GM18526 (cell line): ENCODE results near the gene PRKN.

Source experiments
- POLR2A ChIP-seq: IDR thresholded peaks from 3 replicates; pipeline ENCODE4 v1.6.1; 2011; ENCODE audit not compliant: insufficient read length; ENCODE audit errors: extremely low read depth

Gene PRKN

DNA sequence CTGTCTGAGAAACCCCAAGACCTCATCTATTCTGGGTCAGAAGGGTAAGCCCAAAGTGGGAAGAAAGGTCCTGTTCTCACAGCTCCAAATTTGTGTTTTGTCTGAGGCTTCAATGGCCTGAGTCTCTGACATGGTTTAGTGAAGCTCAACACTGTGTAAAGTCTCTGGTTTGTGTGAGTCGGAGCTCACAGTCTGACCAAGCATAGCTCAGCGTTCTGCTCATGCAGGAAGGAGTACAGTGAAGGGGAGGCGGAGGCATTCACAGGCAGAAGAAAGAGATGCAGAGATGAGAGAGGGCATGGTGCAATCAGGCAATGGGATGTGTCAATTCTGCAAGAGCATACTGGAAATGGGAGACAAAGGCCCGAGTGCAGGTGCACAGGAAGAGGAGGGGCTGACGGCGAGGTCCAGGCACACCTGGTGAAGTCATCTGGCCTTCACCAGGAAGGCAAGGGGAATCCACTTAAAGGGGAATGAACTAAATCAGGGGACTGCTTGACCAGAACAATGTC, 990.7 kb downstream of the PRKN start:
- TF ChIP-seq POLR2A, result no peak

DNA sequence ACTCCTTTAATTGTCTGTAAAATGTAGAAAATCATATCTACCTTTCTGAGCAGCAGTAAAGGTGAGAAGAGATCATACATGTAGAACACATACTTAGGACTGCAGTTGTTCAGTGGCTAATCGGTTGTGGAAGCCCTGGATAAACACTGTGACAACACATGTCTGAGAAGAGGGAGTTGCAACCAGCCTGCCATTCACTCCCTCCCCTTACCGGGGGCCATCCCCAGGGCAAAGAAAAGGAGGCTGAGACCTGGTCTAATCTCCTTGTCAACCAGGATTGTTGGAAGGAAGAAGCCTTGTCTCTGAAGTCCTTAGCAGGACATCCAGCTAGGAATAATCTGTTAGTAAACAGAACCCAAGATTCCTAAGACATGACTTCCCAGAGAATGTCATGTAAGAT, 991.2 kb downstream of the PRKN start:
- TF ChIP-seq POLR2A, result no peak

GRCh38 chr6:161732594-161732993, 995.0 kb downstream of the PRKN start:
- TF ChIP-seq POLR2A, result no peak

- no peak for TF ChIP-seq POLR2A
Observed at GRCh38 chr6:161727083-161727833, 1000.3 kb downstream of the PRKN start.

- TF ChIP-seq POLR2A, result no peak
Observed at GRCh38 chr6:161722394-161722793, 1005.2 kb downstream of the PRKN start.

DNA sequence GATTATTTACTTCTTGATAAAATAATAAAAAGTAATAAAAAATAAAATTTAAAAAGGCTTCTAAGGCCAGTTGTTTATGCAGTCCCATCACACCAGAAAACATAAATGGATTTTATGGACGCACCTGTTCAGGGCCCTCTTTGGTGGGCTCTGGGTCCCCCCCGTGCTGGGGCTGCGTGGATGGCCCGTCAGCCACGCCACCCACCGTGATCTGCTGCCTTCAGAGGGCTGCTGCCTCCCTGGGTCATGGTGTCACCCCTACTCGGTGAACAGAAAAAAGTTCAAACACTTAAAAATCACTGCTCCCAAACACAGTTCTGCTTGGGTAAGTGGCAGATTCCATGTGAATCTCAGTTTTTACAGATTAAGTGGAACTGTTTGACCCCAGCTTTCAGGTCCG, 1006.1 kb downstream of the PRKN start:
- no peak for TF ChIP-seq POLR2A

DNA sequence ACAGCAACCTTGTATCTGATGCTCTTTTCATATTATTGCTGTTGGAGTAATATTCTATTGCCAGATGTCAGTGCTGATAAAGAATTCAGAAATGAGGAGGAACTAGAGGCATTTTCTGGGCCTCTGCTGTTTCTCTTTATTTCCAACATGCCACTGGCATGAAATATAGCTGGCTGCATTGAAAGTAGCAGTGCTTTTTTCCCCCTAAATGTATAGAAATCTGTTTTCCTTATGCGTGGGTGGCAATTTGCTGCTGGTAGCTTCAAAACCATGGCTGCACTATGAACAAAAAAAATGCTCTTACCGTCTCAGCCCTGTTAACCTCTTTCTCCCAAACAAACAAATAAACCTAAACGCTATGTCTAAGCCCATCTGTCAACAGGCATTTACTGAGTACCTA, 1011.4 kb downstream of the PRKN start:
- no peak for TF ChIP-seq POLR2A

DNA sequence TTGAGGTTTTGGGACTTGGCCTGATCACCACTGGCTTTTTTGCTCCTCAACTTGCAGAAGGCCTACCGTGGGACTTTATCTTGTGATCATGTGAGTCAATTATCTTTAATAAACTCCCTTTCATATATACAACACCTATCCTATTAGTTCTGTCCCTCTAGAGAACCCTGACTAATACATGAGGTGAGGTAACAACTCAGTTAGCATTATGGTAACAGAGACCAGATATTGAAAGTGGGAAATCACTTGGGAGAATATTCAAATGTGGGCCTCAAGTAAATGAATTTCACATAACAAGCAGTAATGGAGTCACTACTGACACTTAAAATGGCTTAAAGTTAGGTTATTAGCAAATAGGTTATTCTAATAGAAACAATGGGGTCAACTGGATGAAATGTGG, 1015.6 kb downstream of the PRKN start:
- no peak for TF ChIP-seq POLR2A

DNA sequence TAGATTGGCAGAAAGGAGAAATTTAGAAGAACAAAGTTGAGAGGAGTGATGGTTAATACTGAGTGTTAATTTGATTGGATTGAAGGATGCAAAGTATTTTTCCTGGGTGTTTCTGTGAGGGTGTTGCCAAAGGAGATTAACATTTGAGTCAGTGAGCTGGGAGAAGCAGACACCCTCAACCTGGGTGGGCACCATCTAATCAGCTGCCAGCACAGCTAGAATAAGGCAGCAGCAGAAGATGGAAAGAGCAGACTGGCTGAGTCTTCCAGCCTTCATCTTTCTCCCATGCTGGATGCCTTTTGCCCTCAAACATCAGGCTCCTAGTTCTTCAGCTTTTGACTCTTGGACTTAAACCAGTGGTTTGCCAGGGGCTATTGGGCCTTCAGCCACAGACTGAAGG, 1016.1 kb downstream of the PRKN start:
- TF ChIP-seq POLR2A, result no peak

GRCh38 chr6:161710698-161711097, 1016.9 kb downstream of the PRKN start:
- no peak for TF ChIP-seq POLR2A

DNA sequence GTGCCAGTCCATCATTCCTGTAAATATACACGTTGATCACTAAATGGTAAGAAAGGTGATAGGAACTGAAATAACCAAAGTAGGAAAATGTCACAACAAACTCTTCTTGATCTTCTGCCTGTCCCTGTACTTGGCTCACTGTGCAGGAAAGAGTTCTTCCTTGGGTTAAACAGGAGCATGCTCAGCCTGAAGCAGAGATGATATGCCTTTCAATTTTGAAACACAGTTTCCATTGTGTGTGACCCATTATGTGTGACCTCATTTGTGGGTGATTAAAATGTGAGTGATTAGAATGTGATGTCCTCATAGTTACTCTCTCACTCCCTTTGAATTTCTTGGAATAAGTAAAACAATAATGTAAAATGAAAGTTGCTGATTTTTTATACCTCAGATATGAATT, 1026.5 kb downstream of the PRKN start:
- no peak for TF ChIP-seq POLR2A

DNA sequence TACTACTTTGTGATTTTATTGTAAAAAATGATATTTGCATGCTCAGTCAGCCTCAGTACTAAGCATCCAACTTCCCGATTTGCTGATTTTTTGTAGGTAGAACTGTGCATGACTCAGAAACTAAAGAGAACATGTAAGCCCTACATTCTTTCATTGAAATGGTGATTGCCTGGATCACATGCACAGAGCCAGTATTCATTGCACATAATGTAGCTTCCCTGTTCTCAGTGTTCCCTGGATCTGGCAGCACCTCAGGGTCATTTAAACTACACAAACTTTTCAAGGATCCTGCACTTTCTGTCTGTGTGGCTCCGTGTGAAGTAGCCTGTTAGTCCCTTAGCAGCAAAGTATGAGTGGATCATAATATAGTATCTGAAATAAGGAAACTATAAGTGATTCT, 1030.8 kb downstream of the PRKN start:
- no peak for TF ChIP-seq POLR2A

- TF ChIP-seq POLR2A, result no peak
Observed at GRCh38 chr6:161694995-161695394, 1032.6 kb downstream of the PRKN start.

DNA sequence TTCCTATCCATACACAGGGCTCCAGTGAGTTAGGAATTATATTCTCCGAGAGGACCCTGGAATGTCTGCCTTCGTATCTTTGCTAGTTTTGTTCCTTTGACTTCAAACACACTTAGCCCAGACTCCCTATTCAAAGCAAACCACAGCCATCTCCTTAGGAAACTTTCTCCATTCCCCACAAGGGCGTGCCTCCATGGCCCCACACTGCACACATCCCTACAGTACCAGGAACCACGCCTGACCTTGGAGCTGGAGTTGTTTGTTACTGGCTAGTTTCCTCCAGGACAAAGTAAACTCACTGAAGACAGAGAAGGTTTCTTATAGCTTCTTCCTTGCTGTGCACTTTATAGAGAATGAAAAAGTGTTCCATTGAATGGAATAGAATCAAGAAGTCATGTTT, 1040.9 kb downstream of the PRKN start:
- no peak for TF ChIP-seq POLR2A

- TF ChIP-seq POLR2A, result no peak
Observed at GRCh38 chr6:161684731-161685475, 1042.7 kb downstream of the PRKN start.

DNA sequence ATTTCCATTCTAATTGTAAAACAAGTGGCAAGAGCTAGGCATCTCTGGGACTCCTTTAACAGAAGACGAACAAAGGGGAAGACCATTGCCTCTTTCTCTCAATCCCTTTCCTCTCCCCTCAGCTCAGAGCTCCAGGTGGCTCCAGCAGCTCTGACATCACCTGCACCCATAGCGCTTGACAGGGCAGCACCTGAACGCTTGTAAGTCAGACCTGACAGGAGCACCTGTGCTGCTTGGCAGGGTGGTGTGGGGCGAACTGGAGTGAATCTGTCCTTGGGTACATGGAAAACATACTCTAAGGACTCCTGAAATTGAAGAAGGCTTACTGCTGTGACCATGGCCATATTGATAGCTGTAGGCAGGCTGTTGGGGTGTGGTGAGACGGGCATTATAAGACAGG, 1044.2 kb downstream of the PRKN start:
- no peak for TF ChIP-seq POLR2A
